Omental fat pad (tissue), 4 donors: ENCODE results near the gene SYNPO2L. TPM values are rescaled to one million over a fixed set of nuclear protein-coding genes. Genes with fewer than 3 reads are reported as not detected.
"Not testable (repeated sequence)": the region's sequence is repeated elsewhere in the genome, so short reads cannot be mapped to it uniquely, and the experiment has no call there.

ENCODE experiments used
- ATAC-seq: fragments of 150-250 bp; one replicate; pipeline ENCODE4 v1.9.1; 2016; ENCODE audit warnings: mild to moderate bottlenecking, moderate library complexity; ENCODE audit not compliant: low FRiP score
- DNase-seq: peaks from one replicate; pipeline ENCODE4 v3.0.0-alpha.2; 2019; ENCODE audit warnings: low spot score
- CTCF ChIP-seq, 3 donors: fragments of 450-650 bp; IDR thresholded peaks; one replicate each; pipeline ENCODE4 v1.5.1; 2016 to 2017; ENCODE audit warnings: antibody characterized with exemption in 3 of 3, mild to moderate bottlenecking in 3 of 3, moderate library complexity in 2 of 3
- total RNA-seq, 4 donors: library from RNA; depleted of rRNA; stranded (reverse); fragments of >200 nt; gene quantifications; one replicate each; pipeline ENCODE4 v1.1.0, GENCODE V29; 2016

Gene SYNPO2L
- under 1 TPM in 1 of 4 donors, not detected in 3; 0.13 TPM for total RNA-seq

GRCh38 chr10:73655990-73656298 lies at the start of gene SYNPO2L:
SYNPO2L (minus strand) TSS chr10:73656029; CDS start chr10:73655922, 107 bp downstream.
- ATAC-seq: no peak
- DNase-seq: no peak
- no peak for TF ChIP-seq CTCF (IDR thresholded peaks at IDR 0.05)

GRCh38 chr10:73703924-73704323 lies 48.1 kb upstream of the SYNPO2L start:
- not testable (repeated sequence) for ATAC-seq, DNase-seq

- ATAC-seq, DNase-seq: not testable (repeated sequence)
Observed at GRCh38 chr10:73698819-73699218, 43.0 kb upstream of the SYNPO2L start.

GRCh38 chr10:73697675-73698159 lies 41.9 kb upstream of the SYNPO2L start, which contains the start of gene AGAP5:
AGAP5 (minus strand) TSS chr10:73698109; CDS start chr10:73697755, 354 bp downstream.
- not testable (repeated sequence) for DNase-seq, ATAC-seq

GRCh38 chr10:73695302-73695701 lies 39.5 kb upstream of the SYNPO2L start:
- not testable (repeated sequence) for ATAC-seq, DNase-seq

GRCh38 chr10:73690755-73691154 lies 34.9 kb upstream of the SYNPO2L start:
- DNase-seq, ATAC-seq: not testable (repeated sequence)

GRCh38 chr10:73689596-73689995 lies 33.8 kb upstream of the SYNPO2L start:
- not testable (repeated sequence) for ATAC-seq

GRCh38 chr10:73687641-73688040 lies 31.8 kb upstream of the SYNPO2L start:
- not testable (repeated sequence) for DNase-seq, ATAC-seq

More at GRCh38 chr10:73689596-73689995, 33.8 kb upstream of the SYNPO2L start:
- not testable (repeated sequence) for DNase-seq

- not testable (repeated sequence) for DNase-seq, ATAC-seq
Observed at GRCh38 chr10:73674546-73674945, 18.7 kb upstream of the SYNPO2L start.

GRCh38 chr10:73668378-73668777 lies 12.5 kb upstream of the SYNPO2L start:
- ATAC-seq, DNase-seq: not testable (repeated sequence)

- not testable (repeated sequence) for ATAC-seq, DNase-seq
Observed at GRCh38 chr10:73666153-73666809, 10.5 kb upstream of the SYNPO2L start.

GRCh38 chr10:73665581-73665980 lies 9.8 kb upstream of the SYNPO2L start:
- DNase-seq, ATAC-seq: not testable (repeated sequence)

- not testable (repeated sequence) for DNase-seq
Observed at GRCh38 chr10:73664156-73665040, 8.6 kb upstream of the SYNPO2L start.

GRCh38 chr10:73663621-73664020 lies 7.8 kb upstream of the SYNPO2L start:
- ATAC-seq: not testable (repeated sequence)

More at GRCh38 chr10:73664156-73665040, 8.6 kb upstream of the SYNPO2L start:
- not testable (repeated sequence) for ATAC-seq

GRCh38 chr10:73662705-73663104 lies 6.9 kb upstream of the SYNPO2L start:
- ATAC-seq, DNase-seq: not testable (repeated sequence)

More at GRCh38 chr10:73663621-73664020, 7.8 kb upstream of the SYNPO2L start:
- DNase-seq: not testable (repeated sequence)
